GM12892 (cell line): Measurements from ENCODE around the gene KYNU.

ENCODE experiments used
- POLR2A ChIP-seq: IDR thresholded peaks from 2 replicates; pipeline ENCODE4 v1.6.1; 2011; ENCODE audit warnings: low read depth, low read length, control low read depth
- POLR2AphosphoS5 ChIP-seq: IDR thresholded peaks from 2 replicates; pipeline ENCODE4 v1.6.1; 2011; ENCODE audit warnings: low read depth, low read length, control low read depth
- TAF1 ChIP-seq: IDR thresholded peaks from 2 replicates; pipeline ENCODE4 v1.6.1; 2011; ENCODE audit warnings: low read depth, mild to moderate bottlenecking, control low read depth, low read length, borderline replicate concordance

GRCh38 chr2:142973822-142974207, 96.4 kb downstream of the KYNU start:
- TF ChIP-seq TAF1 (no peak), POLR2AphosphoS5 (no peak), POLR2A (no peak)
